ENCODE results near the gene CAMK1D. TPM values are rescaled to one million over a fixed set of nuclear protein-coding genes. Genes with fewer than 3 reads are reported as not detected.
"Not testable (repeated sequence)": the region's sequence is repeated elsewhere in the genome, so short reads cannot be mapped to it uniquely, and the experiment has no call there.

The CAMK1D gene
- total and polyA plus RNA-seq, 2 experiments from 2014 or later = 2.0 to 3.8 TPM

DNA sequence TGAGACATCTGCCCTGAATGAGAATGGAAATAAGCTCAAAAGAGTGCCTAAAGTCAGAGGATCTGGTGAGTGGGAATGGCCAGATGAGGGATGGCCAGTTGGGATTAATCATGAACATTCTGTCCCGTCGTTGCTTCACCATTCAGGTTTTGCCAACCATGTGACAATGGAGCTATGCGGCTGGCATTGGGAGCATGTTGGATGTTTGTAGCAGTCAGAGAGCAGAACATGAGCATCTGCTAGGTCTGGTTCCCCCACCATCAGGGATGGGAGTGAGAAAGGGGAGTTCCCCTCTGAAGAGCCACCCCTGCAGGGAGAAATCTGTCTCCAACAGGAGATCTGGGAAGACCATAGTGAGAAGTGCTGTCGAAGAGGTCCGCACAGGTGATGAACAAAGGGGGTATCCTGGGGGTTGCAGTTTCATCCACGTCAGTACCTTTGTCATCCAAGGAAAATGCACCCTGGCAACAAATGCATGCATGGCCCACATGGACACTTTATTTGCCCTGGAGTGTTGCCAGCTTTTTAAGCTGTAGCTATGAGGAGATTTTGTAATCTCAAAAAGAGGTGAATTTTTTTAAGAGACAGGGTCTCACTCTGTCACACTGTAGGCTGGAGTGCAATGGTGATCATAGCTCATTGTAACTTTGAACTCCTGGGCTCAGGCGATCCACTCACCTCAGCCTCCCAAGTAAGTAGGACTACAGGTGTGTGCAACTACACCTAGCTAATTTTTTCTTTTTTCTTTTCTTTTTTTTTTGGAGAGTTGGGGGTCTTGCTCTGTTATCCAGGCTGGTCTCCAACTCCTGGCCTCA lies 190.2 kb downstream of the CAMK1D start:
- no peak for DNase-seq (ENCODE audit: low read depth in 1 of 2, low spot score in 1 of 2)
- no peak for TF ChIP-seq CTCF (IDR thresholded peaks at IDR 0.05; ENCODE audit: low read depth, low read length)
- Histone ChIP-seq H3K4me3 (no peak overlapping the region), H3K9me3 (ENCODE audit: low read depth) (no peaks in the 10 kb centered on the region), H3K27me3 (no peaks in the 10 kb centered on the region), H3K36me3 (no peaks in the 10 kb centered on the region), H3K27ac (no peak overlapping the region), H3K4me1 (ENCODE audit: low read depth) (no peaks in the 10 kb centered on the region)

DNA sequence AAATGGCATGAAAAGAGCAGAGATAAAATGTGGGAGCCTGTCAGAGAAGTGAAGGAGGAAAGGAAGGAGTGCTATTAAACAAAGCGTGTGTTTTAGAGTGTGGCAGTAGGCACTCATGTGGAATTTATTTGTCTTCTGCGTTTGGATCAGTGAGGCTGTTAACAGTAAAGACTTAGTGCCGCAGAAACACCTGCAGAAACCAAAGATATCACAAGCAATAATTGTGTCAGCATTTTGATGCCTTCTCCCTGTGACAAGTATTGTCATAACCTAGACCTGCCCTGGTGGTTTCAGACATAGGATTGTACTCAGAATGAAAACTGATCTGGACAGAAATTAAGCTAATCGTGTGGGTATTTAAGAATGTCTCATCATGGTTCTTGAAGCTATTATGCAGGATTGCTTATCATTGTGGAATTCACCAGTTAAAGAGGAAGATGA lies 191.0 kb downstream of the CAMK1D start:
- Histone ChIP-seq H3K9me3 (ENCODE audit: low read depth) (no peaks in the 10 kb centered on the region), H3K27ac (no peak overlapping the region), H3K4me3 (no peak overlapping the region), H3K4me1 (ENCODE audit: low read depth) (no peaks in the 10 kb centered on the region), H3K36me3 (no peaks in the 10 kb centered on the region), H3K27me3 (no peaks in the 10 kb centered on the region)
- no peak for DNase-seq (ENCODE audit: low read depth in 1 of 2, low spot score in 1 of 2)
- no peak for TF ChIP-seq CTCF (IDR thresholded peaks at IDR 0.05; ENCODE audit: low read depth, low read length)

DNA sequence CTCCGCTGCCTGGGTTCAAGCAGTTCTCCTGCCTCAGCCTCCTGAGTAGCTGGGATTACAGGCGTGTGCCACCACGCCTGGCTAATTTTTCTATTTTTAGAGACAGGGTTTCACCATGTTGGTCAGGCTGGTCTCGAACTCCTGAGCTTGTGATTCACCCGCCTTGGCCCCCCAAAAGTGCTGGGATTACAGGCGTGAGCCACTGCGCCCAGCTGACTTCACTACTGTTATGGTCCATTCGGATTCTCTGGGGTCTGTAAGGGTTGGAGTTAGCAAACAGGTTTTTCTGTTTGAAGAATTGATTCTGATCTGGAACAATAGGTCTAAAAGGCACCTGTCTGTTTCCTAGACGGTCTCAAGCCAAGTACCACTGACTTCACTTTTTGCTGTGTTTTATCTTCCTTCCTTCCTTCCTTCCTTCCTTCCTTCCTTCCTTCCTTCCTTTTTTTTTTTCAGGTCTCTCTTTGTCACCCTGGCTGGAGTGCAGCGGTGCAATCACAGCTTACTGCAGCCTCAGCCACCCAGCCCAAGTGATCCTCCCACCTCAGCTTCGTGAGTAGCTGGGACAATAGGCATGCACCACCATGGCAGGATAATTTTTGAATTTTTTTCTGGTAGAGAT lies 192.2 kb downstream of the CAMK1D start:
- TF ChIP-seq CTCF (IDR thresholded peaks at IDR 0.05; ENCODE audit: low read depth, low read length) = no peak
- no peak overlapping the region for H3K27ac ChIP-seq
- no peak overlapping the region for H3K4me3 ChIP-seq
- no peaks in the 10 kb centered on the region for H3K4me1 ChIP-seq (ENCODE audit: low read depth)
- no peaks in the 10 kb centered on the region for H3K36me3 ChIP-seq
- no peaks in the 10 kb centered on the region for H3K27me3 ChIP-seq
- H3K9me3 ChIP-seq (ENCODE audit: low read depth) = no peaks in the 10 kb centered on the region
- DNase-seq (ENCODE audit: low read depth in 1 of 2, low spot score in 1 of 2) = no peak

- Histone ChIP-seq H3K27me3 (no peaks in the 10 kb centered on the region), H3K36me3 (no peaks in the 10 kb centered on the region), H3K9me3 (ENCODE audit: low read depth) (no peaks in the 10 kb centered on the region), H3K4me1 (ENCODE audit: low read depth) (no peaks in the 10 kb centered on the region), H3K27ac (no peak overlapping the region), H3K4me3 (no peak overlapping the region)
- no peak for DNase-seq (ENCODE audit: low read depth in 1 of 2, low spot score in 1 of 2)
- TF ChIP-seq CTCF (IDR thresholded peaks at IDR 0.05; ENCODE audit: low read depth, low read length) = no peak
Observed at GRCh38 chr10:12542133-12542670, 192.9 kb downstream of the CAMK1D start.

DNA sequence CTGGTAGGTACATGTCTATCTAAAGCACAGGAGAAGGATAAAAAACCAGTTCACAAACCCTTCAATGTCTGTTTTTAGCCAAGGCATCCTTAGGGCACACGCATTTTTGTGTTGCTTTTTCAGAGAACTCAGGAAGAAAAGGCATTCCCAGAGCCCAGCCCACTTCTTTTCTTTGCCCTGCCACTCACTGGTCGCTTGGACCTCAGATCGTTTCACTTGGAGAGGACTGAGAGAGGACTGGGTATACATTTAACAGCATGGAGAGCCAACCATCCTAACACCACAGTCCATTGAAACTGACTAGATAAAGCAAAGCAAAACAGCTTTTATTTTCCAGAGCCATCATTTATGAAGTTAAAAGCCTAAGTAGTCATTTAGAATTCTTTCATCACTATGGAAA lies 194.2 kb downstream of the CAMK1D start:
- no peak overlapping the region for H3K27ac ChIP-seq
- no peak for TF ChIP-seq CTCF (IDR thresholded peaks at IDR 0.05; ENCODE audit: low read depth, low read length)
- no peaks in the 10 kb centered on the region for H3K9me3 ChIP-seq (ENCODE audit: low read depth)
- no peak overlapping the region for H3K4me3 ChIP-seq
- DNase-seq (ENCODE audit: low read depth in 1 of 2, low spot score in 1 of 2) = no peak
- H3K36me3 ChIP-seq = no peaks in the 10 kb centered on the region
- no peaks in the 10 kb centered on the region for H3K4me1 ChIP-seq (ENCODE audit: low read depth)
- no peaks in the 10 kb centered on the region for H3K27me3 ChIP-seq

GRCh38 chr10:12546160-12546802 lies 196.9 kb downstream of the CAMK1D start:
- not testable (repeated sequence) for H3K9me3 ChIP-seq (ENCODE audit: low read depth); H3K36me3 ChIP-seq; H3K27me3 ChIP-seq; H3K4me1 ChIP-seq (ENCODE audit: low read depth); DNase-seq (ENCODE audit: low read depth in 1 of 2, low spot score in 1 of 2); H3K27ac ChIP-seq; H3K4me3 ChIP-seq

Data from cardiac muscle cell (in vitro differentiated cells and primary cell).